HG03521 (cell line): Measurements from ENCODE around the gene NCOR2.

Source experiments
- ATAC-seq: cut with Tn5 transposase; IDR thresholded peaks from one replicate; pipeline ENCODE4 v1.9.1; 2021; ENCODE audit warnings: mild to moderate bottlenecking, moderate library complexity; ENCODE audit not compliant: unreplicated experiment

NCOR2 gene

GRCh38 chr12:124544983-124545382, 22.4 kb downstream of the NCOR2 start:
- no peak for ATAC-seq

- no peak for ATAC-seq
Measured at GRCh38 chr12:124544311-124544970, 23.0 kb downstream of the NCOR2 start.

- ATAC-seq, result no peak
Measured at GRCh38 chr12:124543590-124544310, 23.7 kb downstream of the NCOR2 start.

GRCh38 chr12:124543052-124543589, 24.3 kb downstream of the NCOR2 start:
- no peak for ATAC-seq

GRCh38 chr12:124542021-124542949, 25.1 kb downstream of the NCOR2 start:
- ATAC-seq, result no peak

GRCh38 chr12:124541322-124541721, 26.1 kb downstream of the NCOR2 start:
- ATAC-seq, result no peak

- no peak for ATAC-seq
Measured at GRCh38 chr12:124539084-124540041, 28.0 kb downstream of the NCOR2 start.

- no peak for ATAC-seq
Measured at GRCh38 chr12:124538194-124539082, 29.0 kb downstream of the NCOR2 start.

GRCh38 chr12:124537525-124538193, 29.8 kb downstream of the NCOR2 start:
- no peak for ATAC-seq

GRCh38 chr12:124536641-124537040, 30.8 kb downstream of the NCOR2 start:
- no peak for ATAC-seq

GRCh38 chr12:124534776-124535740, 32.4 kb downstream of the NCOR2 start:
- ATAC-seq, result no peak

GRCh38 chr12:124533456-124533855, 34.0 kb downstream of the NCOR2 start:
- ATAC-seq, result no peak

GRCh38 chr12:124532967-124533366, 34.4 kb downstream of the NCOR2 start:
- ATAC-seq, result no peak

GRCh38 chr12:124532331-124532750, 35.1 kb downstream of the NCOR2 start:
- ATAC-seq, result no peak

- ATAC-seq, result no peak
Measured at GRCh38 chr12:124531906-124532305, 35.5 kb downstream of the NCOR2 start.

- ATAC-seq, result no peak
Measured at GRCh38 chr12:124531281-124531745, 36.1 kb downstream of the NCOR2 start.

GRCh38 chr12:124530637-124531263, 36.7 kb downstream of the NCOR2 start:
- ATAC-seq, result no peak
